CD4-positive, alpha-beta T cell (primary cell): ENCODE measurements around the gene B4GALT1. TPM values are rescaled to one million over a fixed set of nuclear protein-coding genes. Genes with fewer than 3 reads are reported as not detected.

ENCODE experiments used
- ATAC-seq: fragments of 200-7000 bp; cut with Tn5 transposase; one replicate; pipeline ENCODE4 v1.10.0; 2022; ENCODE audit warnings: mild to moderate bottlenecking; ENCODE audit not compliant: poor library complexity
- CTCF ChIA-PET: fragments of 350-600 bp; sonication (Branson Sonifier 250); formaldehyde crosslinking; loops from one replicate; lab custom pipeline; 2021; ENCODE audit warnings: antibody characterized with exemption, inconsistent platforms; lab: Charles Lee
- POLR2A ChIA-PET: fragments of 350-600 bp; sonication (Branson Sonifier 250); formaldehyde crosslinking; loops from one replicate; lab custom pipeline; 2021; ENCODE audit warnings: antibody characterized with exemption, inconsistent platforms; lab: Charles Lee
- DNase-seq, 14 experiments: peaks; one replicate each; pipeline ENCODE4 v3.0.0-alpha.2; 2013 to 2020; ENCODE audit warnings: mixed read lengths in 2 of 14
- H3K27ac ChIP-seq, 2 donors: one replicate each; pipeline versions ENCODE4 v1.5.1 to v1.7.0; 2013; ENCODE audit warnings: low read length in 2 of 2, low read depth in 1 of 2, mild to moderate bottlenecking in 1 of 2
- H3K27me3 ChIP-seq, 2 experiments: 1 replicate in 1 of 2; 2 replicates in 1 of 2; pipeline versions ENCODE4 v1.6.1 to v1.7.0; 2013; ENCODE audit warnings: low read length in 2 of 2, control low read depth in 1 of 2, mild to moderate bottlenecking in 1 of 2, moderate library complexity in 1 of 2; ENCODE audit not compliant: insufficient read depth in 2 of 2, control insufficient read depth in 1 of 2
- H3K36me3 ChIP-seq: one replicate; pipeline ENCODE4 v1.6.1; 2013; ENCODE audit warnings: low read length, control low read depth; ENCODE audit not compliant: insufficient read depth
- H3K4me1 ChIP-seq: one replicate; pipeline ENCODE4 v1.6.1; 2013; ENCODE audit warnings: low read length, control low read depth; ENCODE audit not compliant: insufficient read depth
- H3K4me3 ChIP-seq: one replicate; pipeline ENCODE4 v1.5.1; 2013; ENCODE audit warnings: mild to moderate bottlenecking, low read length, moderate library complexity
- H3K9me3 ChIP-seq, 2 experiments: 1 replicate in 1 of 2; 2 replicates in 1 of 2; pipeline versions ENCODE4 v1.6.1 to v1.7.0; 2013; ENCODE audit warnings: low read length in 2 of 2, mild to moderate bottlenecking in 2 of 2, control low read depth in 1 of 2, moderate library complexity in 1 of 2; ENCODE audit not compliant: control insufficient read depth in 1 of 2, insufficient read depth in 1 of 2
- H3K27ac Mint-ChIP-seq: one replicate; pipeline ENCODE4 v1.8.0; 2020; ENCODE audit warnings: mixed read lengths
- H3K27me3 Mint-ChIP-seq: one replicate; pipeline ENCODE4 v1.8.0; 2021; ENCODE audit warnings: mixed read lengths
- H3K36me3 Mint-ChIP-seq: one replicate; pipeline ENCODE4 v1.8.0; 2021; ENCODE audit warnings: low read depth, mixed read lengths
- H3K4me1 Mint-ChIP-seq: one replicate; pipeline ENCODE4 v1.8.0; 2021; ENCODE audit warnings: low read depth, mixed read lengths
- H3K4me3 Mint-ChIP-seq: one replicate; pipeline ENCODE4 v1.8.0; 2020; ENCODE audit warnings: mild to moderate bottlenecking, mixed read lengths
- H3K9me3 Mint-ChIP-seq: one replicate; pipeline ENCODE4 v1.8.0; 2020; ENCODE audit warnings: mixed read lengths
- CTCF ChIP-seq: fragments of 200-600 bp; IDR thresholded peaks from one replicate; pipeline ENCODE4 v1.8.0; 2022; ENCODE audit warnings: antibody characterized with exemption, mild to moderate bottlenecking
- intact Hi-C, 2 experiments: fragments of 100-400 bp; cut with DNase I in 1 of 2; cut with micrococcal nuclease in 1 of 2; formaldehyde crosslinking; loops; one replicate each; pipeline versions ENCODE4 v1.15.1 to v1.9.0; 2023 to 2025; cut with DNase I, micrococcal nuclease
- total RNA-seq, 174 experiments: library from RNA in 2 of 174; stranded (reverse) in 2 of 174; gene quantifications; one replicate each; pipeline ENCODE4 v1.2.3 and lab custom pipeline; 2021 to 2026

B4GALT1 gene
- total RNA-seq, 2 experiments from 2014 or later, result 74.7 to 77.0 TPM

- DNase-seq (peak in 1 of 14 experiments; percentile 13), ATAC-seq (no peak)
- Mint-ChIP-seq H3K36me3 (peaks cover 93% of the 10 kb centered on the region), H3K4me3 (no peak overlapping the region), H3K4me1 (peaks cover 14% of the 10 kb centered on the region), H3K27ac (no peak overlapping the region), H3K9me3 (no peaks in the 10 kb centered on the region), H3K27me3 (no peaks in the 10 kb centered on the region)
- H3K36me3 ChIP-seq, result peaks cover 90% of the 10 kb centered on the region
- H3K4me3 ChIP-seq, result no peak overlapping the region
- ChIA-PET POLR2A (no interaction called here), CTCF (no interaction called here)
- H3K4me1 ChIP-seq, result no peaks in the 10 kb centered on the region
- intact Hi-C loops, result no loop called here
- no peak for TF ChIP-seq CTCF
- H3K27me3 ChIP-seq, result no peaks in the 10 kb centered on the region
- no peak overlapping the region for H3K27ac ChIP-seq
- H3K9me3 ChIP-seq, result no peaks in the 10 kb centered on the region
Observed at GRCh38 chr9:33065157-33066076, 101.7 kb downstream of the B4GALT1 start.

Other genes starting within 250 kb of the B4GALT1 start
- 10 to 100 TPM; 22.0 to 22.5 TPM for gene APTX, start 165.7 kb downstream of the B4GALT1 start, total RNA-seq
- 100 to 1,000 TPM; 150 to 156 TPM for gene DNAJA1, start 142.1 kb downstream of the B4GALT1 start, total RNA-seq
- gene SMU1, start 90.7 kb downstream of the B4GALT1 start, total RNA-seq, result 10 to 100 TPM; 25.1 to 26.0 TPM
- not detected for gene SPINK4, start 72.8 kb upstream of the B4GALT1 start, total RNA-seq
- 10 to 100 TPM; 58.0 to 61.4 TPM for gene BAG1, start 97.4 kb upstream of the B4GALT1 start, total RNA-seq
- 10 to 100 TPM; 17.4 to 18.6 TPM for gene CHMP5, start 97.7 kb upstream of the B4GALT1 start, total RNA-seq
- gene NFX1, start 123.2 kb upstream of the B4GALT1 start, total RNA-seq, result 10 to 100 TPM; 33.1 to 34.1 TPM
- gene AQP7, start 235.2 kb upstream of the B4GALT1 start, total RNA-seq, result under 1 TPM; 0.25 to 0.27 TPM